Right lobe of liver (tissue), 6 donors: Measurements from ENCODE around the gene MRPL54. TPM values are rescaled to one million over a fixed set of nuclear protein-coding genes. Genes with fewer than 3 reads are reported as not detected.

ENCODE experiments used
- ATAC-seq, 4 donors: fragments of 200-7000 bp; cut with Tn5 transposase; one replicate each; pipeline ENCODE4 v1.9.1; 2020; ENCODE audit warnings: mild to moderate bottlenecking in 4 of 4, moderate library complexity in 4 of 4
- DNase-seq, 3 donors: peaks; one replicate each; pipeline ENCODE4 v3.0.0-alpha.2; 2020
- H3K27ac ChIP-seq, 3 donors: fragments of 200-600 bp; one replicate each; pipeline ENCODE4 v1.8.0; 2022
- H3K27me3 ChIP-seq, 2 donors: fragments of 200-600 bp; one replicate each; pipeline ENCODE4 v1.8.0; 2022
- H3K36me3 ChIP-seq, 4 donors: fragments of 200-600 bp; sonication (generic) in 1 of 4; one replicate each; pipeline versions ENCODE4 v1.5.1 to v1.8.0; 2017 to 2022; ENCODE audit warnings: control low read depth in 1 of 4
- H3K4me1 ChIP-seq, 4 donors: fragments of 200-600 bp; sonication (generic) in 1 of 4; one replicate each; pipeline versions ENCODE4 v1.5.1 to v1.8.0; 2017 to 2022; ENCODE audit warnings: control low read depth in 1 of 4
- H3K4me3 ChIP-seq, 3 donors: fragments of 200-600 bp; one replicate each; pipeline ENCODE4 v1.8.0; 2022
- H3K9me3 ChIP-seq, 4 donors: fragments of 200-600 bp; sonication (generic) in 1 of 4; one replicate each; pipeline versions ENCODE4 v1.5.1 to v1.8.0; 2017 to 2022; ENCODE audit warnings: control low read depth in 1 of 4
- CTCF ChIP-seq, 4 donors: fragments of 200-600 bp in 3 of 4; fragments of 450-650 bp in 1 of 4; IDR thresholded peaks; one replicate each; pipeline versions ENCODE4 v1.5.1 to v1.8.0; 2016 to 2022; ENCODE audit warnings: antibody characterized with exemption in 4 of 4, mild to moderate bottlenecking in 2 of 4
- POLR2A ChIP-seq: fragments of 450-650 bp; IDR thresholded peaks from one replicate; pipeline ENCODE4 v1.6.1; 2017; ENCODE audit warnings: antibody characterized with exemption, mild to moderate bottlenecking
- WGBS: methylation state at CpG from one replicate; pipeline ENCODE4 v1.1.6; 2018; ENCODE audit warnings: low coverage, low lambda C conversion rate; ENCODE audit not compliant: insufficient coverage; ENCODE audit errors: missing lambda C conversion rate; 5-methylcytosine and 5-hydroxymethylcytosine counted together
- intact Hi-C, 2 donors: fragments of 100-400 bp; cut with DNase I; formaldehyde crosslinking; loops; one replicate each; pipeline versions ENCODE4 v1.11.2 to v1.14.1; 2022
- total RNA-seq, 6 experiments: library from RNA; depleted of rRNA in 2 of 6; stranded (reverse); fragments of >200 nt in 2 of 6; fragmentation: NEBNext Ultra II Directional in 3 of 6; extraction: Animal tissue kit (Norgen Biotek cat#: 25700) in 3 of 6; gene quantifications; one replicate each; pipeline versions ENCODE4 v1.1.0 to v1.2.4, GENCODE V29; 2016 to 2023
- donor health status: DM: no; HTN: yes; CAD: no.
- donor health status: DM: no; HTN: no; CAD: no.
- donor health status: DM: no; HTN: no; CAD: no.
- donor health status: DM: no; HTN: yes; CAD: no.
- donor health status: DM: no; HTN: yes; CAD: no.

The MRPL54 gene
- total RNA-seq, 6 experiments from 2014 or later, result 52.5 to 81.2 (median 61.9) TPM

GRCh38 chr19:3788996-3789778, 26.7 kb downstream of the MRPL54 start:
- intact Hi-C loops, result loop anchor here in 1 of 2 donors (10.0 kb wide), 1 partner anchor 426 kb away; no protein-coding TSS in a partner anchor
- Histone ChIP-seq H3K4me1 (no peaks in the 10 kb centered on the region), H3K36me3 (no peaks in the 10 kb centered on the region), H3K27ac (no peak overlapping the region), H3K4me3 (no peak overlapping the region), H3K9me3 (no peaks in the 10 kb centered on the region), H3K27me3 (no peaks in the 10 kb centered on the region)
- peak in 2 of 4 donors; percentile 21 to 29 for ATAC-seq
- 42% methylated on average over 8 of the region's 16 CpGs for WGBS
- TF ChIP-seq POLR2A (no peak), CTCF (IDR thresholded peaks at IDR 0.05) (no peak)
- no peak for DNase-seq

GRCh38 chr19:3790209-3790734, 27.8 kb downstream of the MRPL54 start:
- Histone ChIP-seq H3K4me1 (no peaks in the 10 kb centered on the region), H3K36me3 (no peaks in the 10 kb centered on the region), H3K27me3 (no peaks in the 10 kb centered on the region), H3K27ac (no peak overlapping the region), H3K4me3 (no peak overlapping the region), H3K9me3 (no peaks in the 10 kb centered on the region)
- TF ChIP-seq CTCF (IDR thresholded peaks at IDR 0.05) (no peak), POLR2A (no peak)
- intact Hi-C loops, result no loop called here
- ATAC-seq (no peak), DNase-seq (no peak)
- WGBS, result 58% methylated on average over 6 of the region's 6 CpGs

GRCh38 chr19:3790941-3791340, 28.5 kb downstream of the MRPL54 start:
- 70% methylated on average over 7 of the region's 7 CpGs for WGBS
- no peak for DNase-seq
- no peaks in the 10 kb centered on the region for H3K27me3 ChIP-seq
- intact Hi-C loops, result no loop called here
- H3K27ac ChIP-seq, result no peak overlapping the region
- H3K4me1 ChIP-seq, result no peaks in the 10 kb centered on the region
- ATAC-seq, result no peak
- TF ChIP-seq CTCF (IDR thresholded peaks at IDR 0.05) (no peak), POLR2A (no peak)
- H3K9me3 ChIP-seq, result no peaks in the 10 kb centered on the region
- H3K4me3 ChIP-seq, result no peak overlapping the region
- H3K36me3 ChIP-seq, result no peaks in the 10 kb centered on the region

- no peak overlapping the region for H3K27ac ChIP-seq
- no peaks in the 10 kb centered on the region for H3K36me3 ChIP-seq
- DNase-seq, result no peak
- TF ChIP-seq POLR2A (no peak), CTCF (IDR thresholded peaks at IDR 0.05) (no peak)
- no peaks in the 10 kb centered on the region for H3K27me3 ChIP-seq
- H3K4me3 ChIP-seq, result no peak overlapping the region
- WGBS, result 66% methylated on average over 3 of the region's 3 CpGs
- H3K9me3 ChIP-seq, result no peaks in the 10 kb centered on the region
- ATAC-seq, result no peak
- no peaks in the 10 kb centered on the region for H3K4me1 ChIP-seq
- intact Hi-C loops, result no loop called here
Observed at GRCh38 chr19:3792114-3792513, 29.6 kb downstream of the MRPL54 start.
